HL-60 (cell line): ENCODE data around the gene DPH1.

Experiments used
- DNase-seq, 2 experiments: peaks; one replicate each; pipeline ENCODE4 v3.0.0-alpha.2; 2010 to 2020; ENCODE audit warnings: low read depth in 1 of 2, low spot score in 1 of 2
- H3K27ac ChIP-seq: fragments of 250-450 bp; sonication (Bioruptor Pico); replicated peaks from 2 replicates; pipeline ENCODE4 v1.5.1; 2020; ENCODE audit warnings: mild to moderate bottlenecking, moderate library complexity
- H3K27me3 ChIP-seq: fragments of 250-450 bp; sonication (Bioruptor Pico); 2 replicates; pipeline ENCODE4 v1.5.1; 2021; ENCODE audit warnings: mild to moderate bottlenecking, moderate library complexity; ENCODE audit not compliant: insufficient read depth, poor library complexity, severe bottlenecking
- H3K4me3 ChIP-seq: replicated peaks from 2 replicates; pipeline ENCODE4 v1.5.1; 2011; ENCODE audit warnings: mild to moderate bottlenecking, control low read depth, low read length; ENCODE audit not compliant: insufficient read depth
- CTCF ChIP-seq: IDR thresholded peaks from one replicate; pipeline ENCODE4 v1.5.1; 2011; ENCODE audit warnings: low read length, control low read depth, inconsistent platforms; ENCODE audit not compliant: insufficient read depth
- GABPA ChIP-seq: IDR thresholded peaks from 2 replicates; pipeline ENCODE4 v1.6.1; 2012; ENCODE audit warnings: low read depth
- POLR2AphosphoS5 ChIP-seq: IDR thresholded peaks from 2 replicates; pipeline ENCODE4 v1.6.1; 2012; ENCODE audit warnings: low read depth
- REST ChIP-seq: IDR thresholded peaks from 2 replicates; pipeline ENCODE4 v1.6.1; 2012; ENCODE audit warnings: low read depth; ENCODE audit not compliant: insufficient replicate concordance
- SPI1 ChIP-seq: IDR thresholded peaks from 2 replicates; pipeline ENCODE4 v1.6.1; 2012; ENCODE audit warnings: low read depth, mild to moderate bottlenecking, borderline replicate concordance

DPH1 gene

GRCh38 chr17:2067608-2068024, 37.7 kb downstream of the DPH1 start:
- no peak for DNase-seq
- H3K27me3 ChIP-seq, result no peaks in the 10 kb centered on the region
- no peak overlapping the region for H3K27ac ChIP-seq
- TF ChIP-seq SPI1 (no peak), CTCF (no peak), GABPA (no peak), REST (no peak), POLR2AphosphoS5 (no peak)
- H3K4me3 ChIP-seq, result no peak overlapping the region

GRCh38 chr17:2068031-2068518, 38.1 kb downstream of the DPH1 start:
- Histone ChIP-seq H3K27me3 (no peaks in the 10 kb centered on the region), H3K4me3 (no peak overlapping the region), H3K27ac (no peak overlapping the region)
- no peak for DNase-seq
- no peak for TF ChIP-seq GABPA
- TF ChIP-seq SPI1, result no peak
- no peak for TF ChIP-seq CTCF

GRCh38 chr17:2068519-2069051, 38.6 kb downstream of the DPH1 start:
- Histone ChIP-seq H3K27ac (no peak overlapping the region), H3K27me3 (no peaks in the 10 kb centered on the region), H3K4me3 (no peak overlapping the region)
- no peak for DNase-seq
- TF ChIP-seq POLR2AphosphoS5, result no peak
- no peak for TF ChIP-seq GABPA
- no peak for TF ChIP-seq REST
- TF ChIP-seq SPI1, result no peak
- no peak for TF ChIP-seq CTCF
